ENCODE data around the gene FRZB. TPM values are rescaled to one million over a fixed set of nuclear protein-coding genes. Genes with fewer than 3 reads are reported as not detected.

FRZB gene
- total RNA-seq, 2 experiments from 2014 or later: not detected

DNA sequence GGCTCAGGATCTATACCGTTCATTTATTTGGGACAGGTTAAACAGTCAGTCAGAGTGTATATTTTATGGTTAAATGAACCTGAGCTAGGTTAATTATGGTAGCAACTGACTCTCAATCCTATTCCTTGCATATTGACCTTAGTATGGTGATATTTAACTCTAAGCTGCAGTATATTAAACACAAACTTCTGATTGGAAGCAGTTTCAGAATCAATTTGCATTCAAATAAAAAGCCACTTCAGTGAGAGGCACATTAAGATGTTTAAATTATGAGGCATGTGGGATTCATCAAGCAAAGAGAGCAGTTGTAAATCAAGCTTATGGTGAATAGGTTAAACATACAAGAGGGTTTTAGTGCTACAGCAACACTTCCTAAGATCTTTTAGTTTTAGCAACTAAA, 40.4 kb downstream of the FRZB start:
- POLR2A ChIA-PET: no interaction called here
- intact Hi-C loops (cut with micrococcal nuclease): no loop called here
- H3K4me1 Mint-ChIP-seq (ENCODE audit: low read depth): no peaks in the 10 kb centered on the region

DNA sequence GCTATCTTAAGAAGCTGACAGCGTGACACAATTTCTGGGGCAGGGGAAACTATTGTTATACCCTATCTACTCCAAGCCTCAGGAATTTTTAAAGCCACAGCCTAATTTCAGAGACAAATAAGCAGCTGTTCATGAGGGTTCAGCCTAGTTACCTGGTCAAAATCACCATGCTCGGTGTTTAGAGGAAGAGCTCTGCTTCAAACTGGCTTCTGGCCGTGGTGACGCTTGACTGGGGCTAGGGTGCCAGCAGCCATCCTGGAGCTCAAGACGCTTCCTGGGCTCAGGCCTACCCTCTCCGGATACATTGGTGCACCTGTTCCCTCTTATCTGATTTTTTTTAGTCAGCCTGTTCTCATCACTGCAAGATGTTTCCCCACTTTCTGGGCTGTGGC, 41.7 kb downstream of the FRZB start:
- H3K9me3 Mint-ChIP-seq: no peaks in the 10 kb centered on the region
- POLR2A ChIA-PET: no interaction called here

More for the DNA sequence above, 40.4 kb downstream of the FRZB start:
- Mint-ChIP-seq H3K36me3 (no peaks in the 10 kb centered on the region), H3K4me3 (no peak overlapping the region), H3K9me3 (no peaks in the 10 kb centered on the region), H3K27me3 (peaks cover 9% of the 10 kb centered on the region), H3K27ac (no peak overlapping the region)
- DNase-seq: no peak
- CTCF ChIA-PET: no interaction called here

DNA sequence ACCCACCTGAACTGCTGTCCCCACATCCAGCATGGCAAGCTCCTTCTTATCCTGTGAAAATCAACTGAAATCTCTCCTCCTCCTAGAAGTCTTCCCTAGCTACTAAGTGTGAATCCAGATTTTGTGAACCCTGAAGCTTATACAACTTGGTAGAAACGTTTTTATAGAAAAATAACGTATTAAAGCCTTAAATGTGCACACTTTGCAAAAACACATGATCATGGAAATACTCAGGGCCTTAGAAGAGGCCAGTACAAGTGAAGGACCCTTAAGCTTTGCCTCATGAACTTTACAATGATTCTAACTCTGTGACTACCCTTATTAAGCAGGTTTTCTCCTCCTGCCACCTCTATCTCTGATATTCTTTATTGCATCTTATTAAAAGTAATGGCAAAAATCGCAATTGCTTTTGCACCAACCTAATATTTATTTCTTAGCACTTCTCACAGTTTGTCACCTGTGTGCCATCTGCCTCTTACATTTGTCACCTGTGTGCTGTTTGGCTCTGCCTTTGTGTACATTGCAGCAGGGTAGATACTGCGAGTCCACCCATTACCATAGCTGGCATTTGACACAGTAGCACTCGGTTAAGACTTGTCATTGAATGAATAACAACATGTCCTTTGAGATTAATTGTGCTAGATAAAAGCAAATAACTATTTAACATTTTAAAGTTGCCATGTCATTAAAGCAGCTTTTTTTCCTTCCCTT, 42.2 kb downstream of the FRZB start:
- ChIA-PET POLR2A (no interaction called here), CTCF (no interaction called here)
- Mint-ChIP-seq H3K36me3 (no peaks in the 10 kb centered on the region), H3K4me1 (ENCODE audit: low read depth) (no peaks in the 10 kb centered on the region), H3K27ac (no peak overlapping the region), H3K27me3 (peaks cover 8% of the 10 kb centered on the region), H3K9me3 (no peaks in the 10 kb centered on the region), H3K4me3 (no peak overlapping the region)
- intact Hi-C loops (cut with micrococcal nuclease): no loop called here
- DNase-seq: no peak

More for the DNA sequence above, 41.7 kb downstream of the FRZB start:
- DNase-seq: no peak
- Mint-ChIP-seq H3K27ac (no peak overlapping the region), H3K4me1 (ENCODE audit: low read depth) (no peaks in the 10 kb centered on the region), H3K4me3 (no peak overlapping the region), H3K36me3 (no peaks in the 10 kb centered on the region), H3K27me3 (peaks cover 8% of the 10 kb centered on the region)
- intact Hi-C loops (cut with micrococcal nuclease): no loop called here
- CTCF ChIA-PET: no interaction called here

DNA sequence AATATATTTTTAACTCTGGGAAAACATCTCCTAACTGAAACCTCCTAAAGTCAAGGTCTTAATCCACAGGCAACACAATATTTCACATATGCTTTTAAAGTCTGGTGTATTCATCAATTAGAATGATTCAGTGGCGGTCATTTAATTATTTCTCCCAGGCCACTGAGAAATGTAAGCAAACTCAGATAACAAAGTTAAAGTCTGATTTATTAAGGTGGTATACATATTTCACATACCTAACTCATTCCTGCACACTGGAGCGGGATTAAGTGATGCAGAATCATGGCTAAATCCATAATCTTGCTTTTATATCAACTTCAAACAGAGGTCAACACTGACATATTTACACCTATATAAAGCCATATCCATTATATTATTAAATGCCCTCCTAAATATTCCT, 43.7 kb downstream of the FRZB start:
- POLR2A ChIA-PET: no interaction called here
- intact Hi-C loops (cut with micrococcal nuclease): no loop called here

DNA sequence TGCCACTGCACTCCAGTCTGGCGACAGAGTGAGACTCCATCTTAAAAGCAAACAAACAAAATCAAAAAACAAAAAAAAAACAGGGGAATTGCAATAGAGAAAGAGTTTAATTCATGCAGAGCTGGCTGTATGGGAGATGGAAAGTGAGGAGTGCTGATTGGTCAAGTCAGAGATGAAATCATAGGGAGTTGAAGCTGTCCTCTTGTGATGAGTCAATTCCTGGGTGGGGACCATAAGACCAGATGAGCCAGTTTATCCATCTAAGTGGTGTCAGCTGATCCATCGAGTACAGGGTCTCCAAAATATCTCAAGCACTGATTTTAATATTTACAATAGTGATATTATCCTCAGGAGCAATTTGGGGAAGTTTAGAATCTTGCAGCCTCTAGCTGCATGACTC, 45.3 kb downstream of the FRZB start:
- CTCF ChIA-PET: no interaction called here
- H3K27ac Mint-ChIP-seq: no peak overlapping the region

More for the DNA sequence above, 43.7 kb downstream of the FRZB start:
- Mint-ChIP-seq H3K4me3 (no peak overlapping the region), H3K9me3 (no peaks in the 10 kb centered on the region), H3K27ac (no peak overlapping the region), H3K27me3 (peaks cover 8% of the 10 kb centered on the region), H3K36me3 (no peaks in the 10 kb centered on the region), H3K4me1 (ENCODE audit: low read depth) (no peaks in the 10 kb centered on the region)
- CTCF ChIA-PET: no interaction called here
- no peak for DNase-seq

DNA sequence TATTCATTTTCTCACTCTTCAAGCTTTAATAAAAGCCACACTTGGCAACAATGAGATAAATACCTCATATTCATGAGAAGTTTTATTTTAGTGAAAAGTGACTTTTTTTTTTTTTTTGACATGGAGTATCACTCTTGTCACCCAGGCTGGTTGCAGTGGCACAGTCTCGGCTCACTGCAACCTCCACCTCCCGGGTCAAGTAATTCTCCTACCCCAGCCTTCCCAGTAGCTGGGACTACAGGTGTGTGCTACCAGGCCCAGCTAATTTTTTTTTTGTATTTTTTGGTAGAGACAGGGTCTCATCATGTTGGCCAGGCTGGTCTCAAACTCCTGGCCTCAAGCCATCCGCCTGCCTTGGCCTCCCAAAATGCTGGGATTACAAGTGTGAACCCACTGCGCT, 47.0 kb downstream of the FRZB start:
- Mint-ChIP-seq H3K4me3 (no peak overlapping the region), H3K27ac (no peak overlapping the region), H3K27me3 (peaks cover 8% of the 10 kb centered on the region), H3K4me1 (ENCODE audit: low read depth) (no peaks in the 10 kb centered on the region), H3K9me3 (no peaks in the 10 kb centered on the region), H3K36me3 (no peaks in the 10 kb centered on the region)
- intact Hi-C loops (cut with micrococcal nuclease): no loop called here
- POLR2A ChIA-PET: interaction anchor here (0.6 kb wide), 1 partner anchor 26 kb away, joined by 5 read pairs; no protein-coding TSS in a partner anchor
- no peak for DNase-seq
- CTCF ChIA-PET: no interaction called here

More for the DNA sequence above, 45.3 kb downstream of the FRZB start:
- Mint-ChIP-seq H3K4me3 (no peak overlapping the region), H3K4me1 (ENCODE audit: low read depth) (no peaks in the 10 kb centered on the region), H3K9me3 (no peaks in the 10 kb centered on the region), H3K27me3 (peaks cover 8% of the 10 kb centered on the region), H3K36me3 (no peaks in the 10 kb centered on the region)
- intact Hi-C loops (cut with micrococcal nuclease): no loop called here
- POLR2A ChIA-PET: no interaction called here
- no peak for DNase-seq

DNA sequence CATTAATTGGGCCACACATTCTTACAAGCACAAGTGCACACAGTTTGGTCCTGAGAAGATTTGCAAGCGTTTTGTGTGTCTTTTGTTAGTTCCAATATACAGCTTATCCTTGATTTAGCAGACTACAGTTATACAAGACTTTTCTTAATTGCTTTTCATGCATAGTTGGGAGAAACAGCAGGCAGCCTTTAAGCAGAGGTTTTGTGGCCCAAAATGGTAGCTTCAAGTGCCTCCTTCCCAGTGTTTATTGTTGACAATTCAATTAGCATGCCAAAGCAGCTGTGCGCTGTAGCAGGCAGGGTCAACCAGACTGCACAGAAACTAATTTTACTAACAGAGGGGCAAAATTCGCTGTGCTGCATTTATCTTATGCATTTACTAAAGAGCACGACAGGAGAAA, 47.5 kb downstream of the FRZB start:
- Mint-ChIP-seq H3K27me3 (peaks cover 11% of the 10 kb centered on the region), H3K9me3 (no peaks in the 10 kb centered on the region), H3K36me3 (no peaks in the 10 kb centered on the region), H3K4me3 (no peak overlapping the region), H3K27ac (no peak overlapping the region), H3K4me1 (ENCODE audit: low read depth) (no peaks in the 10 kb centered on the region)
- no peak for DNase-seq
- ChIA-PET POLR2A (interaction anchor here (0.6 kb wide), 1 partner anchor 26 kb away, joined by 5 read pairs; no protein-coding TSS in a partner anchor), CTCF (interaction anchor here (0.8 kb wide), 1 partner anchor 10 kb away, joined by 4 read pairs; no protein-coding TSS in a partner anchor)
- intact Hi-C loops (cut with micrococcal nuclease): no loop called here

DNA sequence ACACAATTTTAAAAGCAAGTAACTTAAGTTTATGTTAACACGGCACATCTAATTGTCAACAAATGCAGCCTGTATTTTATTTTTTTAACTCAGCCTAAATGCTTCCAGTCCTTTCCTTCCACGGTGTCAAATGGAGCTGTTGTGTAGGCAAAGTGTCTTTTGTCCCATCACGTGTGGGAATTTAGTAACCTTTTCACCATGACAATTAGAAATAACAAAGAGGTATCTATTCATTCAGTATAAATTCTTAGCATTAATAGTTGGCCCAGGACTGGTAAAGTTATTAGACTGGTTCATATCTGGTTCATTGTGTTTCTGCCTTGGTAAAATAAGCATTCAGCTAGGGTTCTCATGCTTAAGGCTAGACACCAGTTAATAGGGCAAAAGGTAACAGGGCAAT, 47.9 kb downstream of the FRZB start:
- CTCF ChIA-PET: interaction anchor here (0.8 kb wide), 1 partner anchor 10 kb away, joined by 4 read pairs; no protein-coding TSS in a partner anchor

DNA sequence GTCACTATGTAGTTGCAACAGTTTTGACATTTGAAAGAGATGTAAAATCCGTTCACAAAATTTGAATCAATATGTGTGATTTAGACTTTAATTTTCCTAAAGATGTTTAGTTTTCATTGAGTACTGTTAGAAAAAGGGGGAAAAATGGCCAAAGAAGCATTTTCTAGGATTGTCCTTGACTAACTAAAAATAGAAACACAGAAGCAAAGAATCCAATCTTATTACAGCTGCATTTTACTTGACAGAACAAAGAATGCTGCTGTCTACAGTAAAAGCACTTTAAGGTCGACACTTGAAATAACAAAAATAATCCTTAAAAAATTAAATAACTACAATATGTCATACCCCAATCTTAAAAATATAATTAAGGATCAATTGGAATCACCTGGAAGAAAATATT, 48.9 kb downstream of the FRZB start:
- Mint-ChIP-seq H3K36me3 (no peaks in the 10 kb centered on the region), H3K27me3 (peaks cover 11% of the 10 kb centered on the region), H3K4me1 (ENCODE audit: low read depth) (no peaks in the 10 kb centered on the region), H3K4me3 (no peak overlapping the region), H3K27ac (no peak overlapping the region), H3K9me3 (no peaks in the 10 kb centered on the region)
- ChIA-PET POLR2A (interaction anchor here (0.5 kb wide), 1 partner anchor 250 kb away, joined by 3 read pairs; no protein-coding TSS in a partner anchor), CTCF (no interaction called here)
- DNase-seq: no peak
- intact Hi-C loops (cut with micrococcal nuclease): no loop called here

More for the DNA sequence above, 47.9 kb downstream of the FRZB start:
- H3K27ac Mint-ChIP-seq: no peak overlapping the region
- DNase-seq: no peak
- peaks cover 11% of the 10 kb centered on the region for H3K27me3 Mint-ChIP-seq
- no peaks in the 10 kb centered on the region for H3K9me3 Mint-ChIP-seq
- H3K36me3 Mint-ChIP-seq: no peaks in the 10 kb centered on the region
- POLR2A ChIA-PET: no interaction called here
- no peaks in the 10 kb centered on the region for H3K4me1 Mint-ChIP-seq (ENCODE audit: low read depth)
- intact Hi-C loops (cut with micrococcal nuclease): no loop called here
- no peak overlapping the region for H3K4me3 Mint-ChIP-seq

DNA sequence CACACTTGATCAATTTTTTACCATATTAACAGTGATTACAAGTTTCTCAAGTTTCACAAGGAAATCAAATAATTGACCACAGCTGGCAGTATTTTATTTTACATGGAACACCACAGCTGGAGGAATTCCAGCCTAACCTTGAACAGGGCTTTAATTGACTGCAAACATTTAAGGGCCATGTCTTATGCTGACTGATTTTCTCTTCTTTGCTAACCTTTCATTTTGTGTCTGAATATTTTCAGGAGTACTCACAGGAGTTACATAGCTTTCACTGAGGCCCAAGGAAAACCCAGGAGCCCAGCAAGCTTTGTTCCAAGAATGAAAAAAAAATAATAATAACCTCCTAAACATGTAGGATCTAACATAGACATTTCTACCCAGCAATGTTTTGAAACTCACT, 49.6 kb downstream of the FRZB start:
- intact Hi-C loops (cut with micrococcal nuclease): no loop called here
- Mint-ChIP-seq H3K27ac (no peak overlapping the region), H3K9me3 (no peaks in the 10 kb centered on the region), H3K4me3 (no peak overlapping the region), H3K4me1 (ENCODE audit: low read depth) (no peaks in the 10 kb centered on the region), H3K27me3 (peaks cover 15% of the 10 kb centered on the region), H3K36me3 (no peaks in the 10 kb centered on the region)
- POLR2A ChIA-PET: interaction anchor here (0.5 kb wide), 1 partner anchor 251 kb away, joined by 3 read pairs; no protein-coding TSS in a partner anchor
- no peak for DNase-seq
- CTCF ChIA-PET: no interaction called here

DNA sequence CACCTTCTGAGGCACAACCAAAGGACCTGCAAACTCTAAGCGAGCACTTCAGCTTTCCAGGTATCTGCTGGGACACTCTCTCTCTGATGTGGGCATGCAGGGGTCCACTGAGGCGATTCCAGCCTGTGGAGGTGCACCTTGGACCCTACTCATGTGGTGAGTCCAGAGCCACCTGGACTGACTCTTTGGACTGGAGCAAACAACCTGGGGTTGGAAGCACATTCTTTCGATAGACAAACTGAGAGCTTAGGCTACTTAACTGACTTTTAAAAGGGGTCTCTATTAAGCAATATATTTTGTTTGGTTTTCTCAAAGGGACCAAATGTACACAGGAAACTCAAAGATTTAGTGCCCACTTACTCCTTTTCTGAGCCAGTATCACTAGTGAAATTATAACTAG, 51.6 kb downstream of the FRZB start:
- DNase-seq: no peak
- CTCF ChIA-PET: no interaction called here
- POLR2A ChIA-PET: no interaction called here
- Mint-ChIP-seq H3K27ac (no peak overlapping the region), H3K4me3 (no peak overlapping the region), H3K9me3 (no peaks in the 10 kb centered on the region), H3K36me3 (no peaks in the 10 kb centered on the region), H3K27me3 (peaks cover 17% of the 10 kb centered on the region), H3K4me1 (ENCODE audit: low read depth) (no peaks in the 10 kb centered on the region)
- intact Hi-C loops (cut with micrococcal nuclease): no loop called here

DNA sequence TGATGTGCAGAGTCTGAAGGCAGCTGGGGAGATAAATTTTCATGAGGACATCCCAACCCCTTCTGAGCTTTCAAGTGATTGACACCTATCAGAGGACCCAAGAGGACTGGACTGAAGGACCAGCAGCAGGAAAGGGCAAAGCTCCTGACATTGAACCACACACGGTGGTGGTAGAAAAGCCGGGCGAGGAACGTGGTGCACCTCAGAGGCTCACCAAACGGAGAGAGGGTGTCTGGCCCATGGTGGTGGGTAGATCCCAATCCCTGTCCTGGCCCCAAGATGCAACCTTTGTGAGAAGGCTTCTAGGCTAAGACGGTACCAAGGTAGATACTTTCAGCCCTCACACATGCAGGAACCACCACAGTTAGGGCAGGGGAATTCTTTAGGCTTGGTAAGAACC, 52.1 kb downstream of the FRZB start:
- Mint-ChIP-seq H3K9me3 (no peaks in the 10 kb centered on the region), H3K4me3 (no peak overlapping the region), H3K36me3 (no peaks in the 10 kb centered on the region), H3K27ac (no peak overlapping the region), H3K27me3 (peaks cover 17% of the 10 kb centered on the region), H3K4me1 (ENCODE audit: low read depth) (no peaks in the 10 kb centered on the region)
- POLR2A ChIA-PET: no interaction called here
- DNase-seq: no peak
- CTCF ChIA-PET: no interaction called here
- intact Hi-C loops (cut with micrococcal nuclease): no loop called here

DNA sequence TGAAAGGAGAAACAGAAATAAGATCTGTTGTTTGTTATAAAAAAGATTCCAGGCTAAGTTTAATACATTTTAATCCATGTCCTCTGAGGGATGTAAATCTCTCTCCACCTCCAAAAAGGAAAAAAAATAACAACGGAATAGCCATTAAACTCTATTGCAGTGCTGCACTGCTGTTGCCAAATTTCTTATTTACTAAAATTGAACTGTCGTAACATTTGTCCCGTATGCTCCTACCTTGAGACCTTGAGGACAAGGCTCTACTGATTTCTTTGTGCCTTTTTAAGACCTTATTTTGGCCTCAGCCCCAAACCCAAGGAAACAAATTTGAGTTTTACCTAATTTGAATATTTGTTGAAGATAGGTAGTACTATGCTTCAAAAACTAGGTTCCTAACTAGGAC, 56.4 kb downstream of the FRZB start:
- intact Hi-C loops (cut with micrococcal nuclease): no loop called here
- no peak overlapping the region for H3K4me3 Mint-ChIP-seq
- H3K4me1 Mint-ChIP-seq (ENCODE audit: low read depth): no peaks in the 10 kb centered on the region
- no peak for DNase-seq
- POLR2A ChIA-PET: no interaction called here
- CTCF ChIA-PET: no interaction called here
- no peaks in the 10 kb centered on the region for H3K9me3 Mint-ChIP-seq
- H3K36me3 Mint-ChIP-seq: no peaks in the 10 kb centered on the region
- peaks cover 18% of the 10 kb centered on the region for H3K27me3 Mint-ChIP-seq
- no peak overlapping the region for H3K27ac Mint-ChIP-seq
